B cell (primary cell): Measurements from ENCODE around the gene CTBP2.

Experiments
- CTCF ChIP-seq: fragments of 200-600 bp; IDR thresholded peaks from one replicate; pipeline ENCODE4 v1.8.0; 2022; ENCODE audit warnings: antibody characterized with exemption, mild to moderate bottlenecking
- EZH2 ChIP-seq: IDR thresholded peaks from 2 replicates; pipeline ENCODE4 v1.6.1; 2012; ENCODE audit warnings: borderline replicate concordance, low read depth, mild to moderate bottlenecking, moderate library complexity, low read length; ENCODE audit not compliant: insufficient read depth, poor library complexity, severe bottlenecking

GRCh38 chr10:125026036-125026931 lies 134.1 kb downstream of the CTBP2 start:
- TF ChIP-seq CTCF (no peak), EZH2 (no peak)
